GM20431 (cell line): ENCODE measurements around the gene COL4A6.

ENCODE experiments used
- in situ Hi-C: fragments of 300-500 bp; cut with MseI, MboI; formaldehyde crosslinking; loops from one replicate; pipeline ENCODE4 v1.15.0; 2020; ENCODE audit warnings: low sequenced_read_pairs; ENCODE audit not compliant: unreplicated experiment

COL4A6 gene

DNA sequence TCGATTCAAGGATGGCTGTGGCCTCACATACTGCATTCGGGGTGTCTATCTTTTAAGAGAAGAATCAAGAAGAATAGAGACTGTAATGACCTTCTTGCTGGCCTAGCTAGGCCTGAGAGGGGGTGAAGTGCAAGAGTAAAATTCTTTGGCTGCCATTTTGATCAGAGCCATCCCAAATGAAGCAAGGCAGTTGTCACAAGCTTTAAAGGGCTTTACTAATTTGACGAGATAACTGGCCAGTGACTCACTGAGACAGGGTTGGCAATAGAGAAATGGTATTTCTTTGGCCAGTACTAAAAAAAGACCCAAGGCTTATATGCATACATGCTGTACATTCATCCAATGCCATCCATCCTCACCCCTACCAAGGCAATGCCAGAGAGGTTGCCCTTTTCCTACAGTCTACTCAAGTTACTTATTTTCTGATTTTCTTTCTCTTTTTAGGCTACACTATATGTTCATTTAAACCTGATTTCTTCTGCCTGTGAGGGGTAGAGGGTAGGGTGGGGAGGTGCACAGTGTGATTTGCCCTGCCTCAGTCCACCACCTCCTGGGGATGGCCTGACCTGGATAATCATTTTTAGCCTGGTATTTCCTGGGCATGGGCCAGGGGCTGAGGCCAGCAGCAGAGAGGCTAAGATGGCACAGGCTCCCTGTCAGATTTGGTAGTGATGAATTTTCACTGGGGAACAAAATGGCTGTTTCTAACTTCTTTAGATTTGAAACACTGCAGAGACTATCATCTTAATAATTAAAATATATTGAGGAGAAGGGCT, 314.4 kb downstream of the COL4A6 start:
- in situ Hi-C loops: no loop called here

- in situ Hi-C loops: no loop called here
Measured at GRCh38 chrX:108122748-108123147, 315.5 kb downstream of the COL4A6 start.

- in situ Hi-C loops: no loop called here
Measured at GRCh38 chrX:108121291-108121690, 316.9 kb downstream of the COL4A6 start.

GRCh38 chrX:108117988-108118387, 320.2 kb downstream of the COL4A6 start:
- in situ Hi-C loops: no loop called here

DNA sequence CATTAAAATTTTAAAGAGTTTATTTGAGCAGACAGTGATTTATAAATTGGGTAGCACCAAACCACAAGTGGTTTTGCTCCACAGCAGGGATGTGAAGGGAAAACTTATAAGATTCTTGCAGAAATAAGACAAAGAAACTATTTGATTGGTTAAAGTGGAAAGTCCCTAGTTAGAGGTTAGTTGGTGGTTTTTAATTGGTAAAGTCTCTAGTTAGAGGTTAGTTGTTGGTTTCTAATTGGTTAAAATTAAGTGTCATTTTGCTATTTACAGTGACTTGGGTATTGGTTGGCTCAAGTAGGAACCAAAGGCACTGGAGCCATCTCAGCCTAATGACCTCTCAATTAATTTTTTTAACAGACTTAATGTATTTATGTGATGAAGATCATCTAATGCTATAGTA, 323.7 kb downstream of the COL4A6 start:
- in situ Hi-C loops: no loop called here
